GM19023 (cell line): Measurements from ENCODE around the gene BLTP3A.
"Not testable (repeated sequence)": the region's sequence is repeated elsewhere in the genome, so short reads cannot be mapped to it uniquely, and the experiment has no call there.

Experiments
- ATAC-seq: cut with Tn5 transposase; IDR thresholded peaks from one replicate; pipeline ENCODE4 v1.9.1; 2021; ENCODE audit warnings: mild to moderate bottlenecking, moderate library complexity; ENCODE audit not compliant: unreplicated experiment

Gene BLTP3A

DNA sequence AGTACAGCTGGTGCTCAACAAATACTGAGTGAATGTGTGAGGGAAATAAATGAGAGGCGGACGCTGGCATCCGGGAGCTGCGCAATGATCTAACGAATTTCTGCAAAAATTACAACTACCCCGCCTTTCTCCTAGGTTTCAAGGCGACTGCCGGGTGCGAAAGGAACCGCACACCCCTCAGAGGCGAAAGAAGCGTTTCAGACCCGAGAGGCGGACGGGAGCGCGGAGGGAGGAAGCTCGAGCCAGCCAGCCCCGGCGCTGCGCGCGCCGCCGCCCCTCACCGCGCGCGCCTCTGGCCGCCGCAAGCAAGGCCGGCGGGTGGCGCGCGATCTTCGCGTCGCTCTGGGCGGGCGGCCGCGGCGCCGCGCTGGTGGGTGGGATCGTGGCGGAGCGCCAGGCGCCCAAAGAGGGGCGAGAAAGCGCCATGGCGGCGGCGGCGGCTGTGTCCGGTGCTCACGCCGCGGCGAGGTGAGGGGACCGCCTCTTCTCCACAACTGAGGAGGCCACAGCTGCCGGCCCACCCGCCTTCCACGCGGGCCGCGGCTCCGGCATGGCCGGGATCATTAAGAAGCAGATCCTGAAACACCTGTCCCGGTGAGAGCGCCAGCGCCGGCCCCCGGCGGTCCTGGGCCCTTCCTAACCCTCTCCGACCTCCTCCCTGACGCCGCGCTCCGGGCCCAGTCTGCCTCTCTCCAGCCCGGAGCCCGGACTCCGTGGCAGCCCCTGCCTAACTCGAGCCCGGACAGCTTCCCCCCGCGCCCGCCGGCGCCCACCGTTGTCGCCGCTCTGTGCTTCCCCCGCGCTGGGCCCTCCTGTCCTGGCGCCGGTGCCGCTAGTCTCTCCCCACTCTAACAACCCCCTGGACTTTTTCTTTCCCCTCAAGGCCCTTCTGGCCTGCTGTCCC is at the start of gene BLTP3A:
Gene BLTP3A, plus strand, starts transcription at position 383 of the 904 bp plus-strand sequence. Its CDS starts 168 bp downstream, at position 551.
- peak; percentile 90 for ATAC-seq

DNA sequence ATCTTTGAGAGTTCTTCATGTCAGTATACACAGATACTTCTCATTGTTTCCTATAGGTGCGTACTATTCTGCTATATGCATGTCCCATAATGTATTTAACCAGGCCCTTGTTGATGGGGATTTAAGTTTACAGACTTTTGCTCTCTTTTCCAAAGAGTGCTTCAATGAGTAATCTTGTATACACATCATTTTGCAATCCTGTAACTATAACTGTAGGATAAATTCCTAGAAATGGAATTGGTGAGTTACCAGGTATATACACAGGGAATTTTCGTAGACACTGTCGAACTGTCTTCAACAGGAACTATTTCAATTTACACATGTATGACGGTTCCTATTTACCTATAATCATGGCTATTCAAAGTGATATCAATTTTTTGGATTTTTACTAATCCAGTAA is 49.8 kb upstream of the BLTP3A start:
- ATAC-seq, result no peak

- ATAC-seq, result no peak
These were observed 48.1 kb upstream of the BLTP3A start for GRCh38 chr6:34743625-34744293.

DNA sequence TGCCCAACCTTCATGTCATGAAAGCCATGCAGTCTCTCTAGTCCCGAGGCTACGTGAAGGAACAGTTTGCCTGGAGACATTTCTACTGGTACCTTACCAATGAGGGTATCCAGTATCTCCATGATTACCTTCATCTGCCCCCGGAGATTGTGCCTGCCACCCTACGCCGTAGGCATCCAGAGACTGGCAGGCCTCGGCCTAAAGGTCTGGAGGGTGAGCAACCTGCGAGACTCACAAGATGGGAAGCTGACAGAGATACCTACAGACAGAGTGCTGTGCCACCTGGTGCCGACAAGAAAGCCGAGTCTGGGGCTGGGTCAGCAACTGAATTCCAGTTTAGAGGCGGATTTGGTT is 47.6 kb upstream of the BLTP3A start:
- not testable (repeated sequence) for ATAC-seq

DNA sequence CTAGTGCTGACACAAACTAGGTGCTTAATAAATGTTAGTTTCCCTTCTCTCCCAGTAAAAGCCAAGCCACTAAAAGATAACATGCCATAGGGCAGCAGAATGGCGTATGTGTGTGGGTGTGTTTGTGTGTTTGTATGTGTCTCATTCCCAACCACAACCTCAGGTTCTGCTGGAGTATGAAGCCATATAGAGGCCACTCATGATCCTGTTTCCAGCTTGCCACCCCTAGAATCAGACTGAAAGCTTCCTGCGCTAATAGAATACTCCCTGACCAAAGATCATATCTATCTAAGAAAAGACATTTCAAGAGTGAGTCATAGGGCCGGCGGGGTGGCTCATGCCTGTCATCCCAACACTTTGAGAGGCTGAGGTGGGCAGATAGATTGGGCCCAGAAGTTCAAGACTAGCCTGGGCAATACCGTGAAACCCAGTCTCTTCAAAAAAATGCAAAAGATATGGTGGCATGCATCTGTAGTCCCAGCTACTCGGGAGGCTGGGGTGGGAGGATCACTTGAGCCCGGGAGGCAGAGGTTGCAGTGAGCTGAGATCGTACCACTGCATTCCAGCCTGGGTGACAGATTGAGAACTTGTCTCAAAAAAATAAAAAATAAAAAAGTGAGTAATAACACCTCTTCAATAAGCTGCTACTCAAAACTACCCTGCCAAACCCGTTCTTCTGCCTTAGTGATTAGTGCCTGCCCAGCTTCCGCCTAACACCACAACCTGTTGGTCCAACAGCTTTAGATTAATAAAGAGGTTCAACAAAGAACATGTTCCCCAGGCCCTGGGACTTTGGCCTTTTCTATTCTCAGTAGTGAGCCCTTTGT is 46.4 kb upstream of the BLTP3A start:
- ATAC-seq, result no peak

- no peak for ATAC-seq
These were observed 45.6 kb upstream of the BLTP3A start for GRCh38 chr6:34746104-34746846.

DNA sequence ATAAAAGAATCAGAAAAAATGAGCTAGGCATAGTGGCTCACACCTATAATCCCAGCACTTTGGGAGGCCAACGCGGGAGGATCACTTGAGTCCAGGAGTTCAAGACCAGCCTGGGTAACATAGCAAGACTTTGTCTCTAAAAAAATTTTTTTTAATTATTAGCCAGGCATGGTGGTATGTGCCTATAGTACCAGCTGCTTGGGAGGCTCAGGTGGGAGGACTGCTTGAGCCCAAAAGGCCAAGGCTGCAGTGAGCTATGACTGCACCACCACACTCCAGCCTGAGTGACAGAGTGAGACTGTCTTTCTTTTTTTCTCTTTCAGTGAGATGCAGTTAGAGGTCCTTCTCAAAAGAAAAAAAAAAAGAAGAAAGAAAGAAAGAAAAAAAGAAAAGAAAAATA is 43.1 kb upstream of the BLTP3A start:
- ATAC-seq, result no peak

DNA sequence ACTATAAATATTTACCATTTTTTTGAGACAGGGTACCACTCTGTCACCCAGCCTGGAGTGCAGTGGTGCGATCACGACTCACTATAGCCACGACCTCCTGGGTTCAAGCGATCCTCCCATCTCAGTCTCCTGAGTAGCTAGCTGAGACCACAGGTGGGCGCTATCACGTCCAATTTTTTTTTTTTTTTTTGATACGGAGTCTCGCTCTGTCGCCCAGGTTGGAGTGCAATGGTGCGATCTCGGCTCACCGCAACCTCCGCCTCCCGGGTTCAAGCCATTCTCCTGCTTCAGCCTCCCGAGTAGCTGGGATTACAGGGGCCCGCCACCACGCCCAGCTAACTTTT is 35.4 kb upstream of the BLTP3A start:
- not testable (repeated sequence) for ATAC-seq

GRCh38 chr6:34757687-34758274 is 34.1 kb upstream of the BLTP3A start:
- ATAC-seq, result no peak

DNA sequence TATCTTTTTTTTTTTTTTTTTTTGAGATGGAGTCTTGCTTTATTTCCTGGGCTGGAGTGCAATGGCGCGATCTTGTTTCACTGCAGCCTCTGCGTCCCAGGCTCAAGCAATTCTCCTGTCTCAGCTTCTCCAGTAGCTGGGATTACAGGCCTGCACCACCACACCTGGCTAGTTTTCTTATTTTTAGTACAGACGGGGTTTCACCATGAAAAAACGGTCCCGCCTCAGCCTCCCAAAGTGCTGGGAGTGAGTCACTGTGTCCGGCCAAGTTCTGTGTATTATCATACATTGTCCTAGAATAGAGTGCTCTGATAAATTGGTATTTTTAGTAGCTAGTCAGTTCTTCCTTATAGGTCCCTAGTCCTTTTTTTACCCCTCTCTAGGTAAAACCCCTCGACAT is 31.8 kb upstream of the BLTP3A start:
- no peak for ATAC-seq

- ATAC-seq, result not testable (repeated sequence)
These were observed 30.2 kb upstream of the BLTP3A start for GRCh38 chr6:34761681-34762080.

DNA sequence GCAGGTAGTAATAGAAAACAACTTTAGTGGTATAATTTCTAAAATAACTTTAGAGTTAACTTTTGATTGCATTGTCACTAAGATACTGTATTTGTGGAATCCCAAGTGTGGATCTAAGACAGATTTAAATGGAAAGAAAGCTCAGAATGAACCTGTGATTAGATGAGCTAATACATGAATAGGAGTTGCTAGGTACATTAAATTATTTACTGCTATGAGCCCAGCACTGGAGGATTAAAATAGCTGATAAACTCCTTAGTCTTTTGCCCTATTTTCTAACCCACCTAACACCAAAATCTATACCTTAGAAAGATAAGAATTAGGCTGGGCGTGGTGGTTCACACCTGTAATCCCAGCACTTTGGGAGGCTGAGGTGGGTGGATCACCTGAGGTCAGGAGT is 23.7 kb upstream of the BLTP3A start:
- no peak for ATAC-seq

DNA sequence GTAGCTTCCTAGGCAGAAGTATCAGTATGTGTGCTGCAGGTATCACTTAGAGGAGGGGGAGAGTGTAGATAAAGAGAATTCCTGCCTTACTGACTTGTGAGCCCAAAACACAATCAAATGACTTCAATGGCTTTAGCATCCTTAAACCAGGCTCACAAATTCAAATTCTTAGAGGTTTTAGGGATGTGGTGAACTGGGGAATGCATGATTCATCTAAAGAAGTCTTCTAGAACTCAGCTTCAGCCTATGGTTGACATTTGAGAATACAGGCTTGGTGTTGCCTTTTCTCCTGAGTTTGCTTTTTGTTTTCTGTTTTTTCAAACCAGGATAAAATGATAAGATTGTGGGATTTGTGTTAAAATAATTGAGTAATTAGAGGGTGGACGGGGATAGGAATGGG is 20.2 kb upstream of the BLTP3A start:
- no peak for ATAC-seq

- ATAC-seq, result no peak
These were observed 18.9 kb upstream of the BLTP3A start for GRCh38 chr6:34772940-34773339.

DNA sequence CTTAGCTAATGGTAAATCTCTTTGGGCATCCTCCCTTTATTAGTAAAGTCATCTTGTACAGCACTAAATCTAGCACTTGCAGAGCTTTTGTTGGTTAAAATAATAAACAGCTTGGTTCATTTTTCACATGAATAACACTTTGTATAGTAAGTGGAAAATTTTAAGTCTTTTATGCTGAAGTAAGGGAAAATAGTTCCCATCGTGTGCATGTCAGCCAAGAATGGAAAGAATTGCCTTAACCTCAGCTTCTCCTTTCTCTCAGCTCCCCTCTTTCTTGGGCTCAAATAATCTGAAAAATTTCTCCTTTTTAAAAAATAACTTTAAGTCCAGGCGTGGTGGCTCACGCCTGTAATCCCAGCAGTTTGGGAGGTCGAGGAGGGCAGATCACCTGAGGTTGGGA is 18.0 kb upstream of the BLTP3A start:
- ATAC-seq, result no peak

DNA sequence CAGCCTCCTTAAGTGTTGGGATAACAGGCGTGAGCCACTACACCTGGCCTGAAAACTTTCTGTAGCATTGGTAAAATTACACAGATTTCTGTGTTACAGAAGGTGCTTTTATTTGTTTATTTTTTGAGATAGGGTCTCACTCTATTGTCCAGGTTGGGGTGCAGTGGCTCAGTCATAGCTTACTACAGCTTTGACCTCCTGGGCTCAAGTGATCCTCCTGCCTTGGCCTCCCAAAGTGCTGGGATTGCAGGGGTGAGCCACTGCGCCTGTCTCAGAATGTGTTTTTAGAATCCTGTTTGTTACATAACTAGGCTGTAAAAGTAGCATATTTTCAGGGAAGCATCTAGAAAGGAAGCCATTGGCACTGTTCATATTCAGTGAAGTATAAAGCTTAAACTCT is 16.9 kb upstream of the BLTP3A start:
- no peak for ATAC-seq

- not testable (repeated sequence) for ATAC-seq
These were observed 6.5 kb upstream of the BLTP3A start for GRCh38 chr6:34785375-34785774.

DNA sequence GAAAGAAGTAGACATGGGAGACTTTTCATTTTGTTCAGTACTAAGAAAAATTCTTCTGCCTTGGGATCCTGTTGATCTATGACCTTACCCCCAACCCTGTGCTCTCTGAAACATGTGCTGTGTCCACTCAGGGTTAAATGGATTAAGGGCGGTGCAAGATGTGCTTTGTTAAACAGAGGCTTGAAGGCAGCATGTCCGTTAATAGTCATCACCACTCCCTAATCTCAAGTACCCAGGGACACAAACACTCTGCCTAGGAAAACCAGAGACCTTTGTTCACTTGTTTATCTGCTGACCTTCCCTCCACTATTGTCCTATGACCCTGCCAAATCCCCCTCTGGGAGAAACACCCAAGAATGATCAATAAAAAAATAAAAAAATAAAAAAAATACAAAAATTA is 4.7 kb upstream of the BLTP3A start:
- not testable (repeated sequence) for ATAC-seq

- no peak for ATAC-seq
These were observed 3.8 kb upstream of the BLTP3A start for GRCh38 chr6:34788111-34788510.

DNA sequence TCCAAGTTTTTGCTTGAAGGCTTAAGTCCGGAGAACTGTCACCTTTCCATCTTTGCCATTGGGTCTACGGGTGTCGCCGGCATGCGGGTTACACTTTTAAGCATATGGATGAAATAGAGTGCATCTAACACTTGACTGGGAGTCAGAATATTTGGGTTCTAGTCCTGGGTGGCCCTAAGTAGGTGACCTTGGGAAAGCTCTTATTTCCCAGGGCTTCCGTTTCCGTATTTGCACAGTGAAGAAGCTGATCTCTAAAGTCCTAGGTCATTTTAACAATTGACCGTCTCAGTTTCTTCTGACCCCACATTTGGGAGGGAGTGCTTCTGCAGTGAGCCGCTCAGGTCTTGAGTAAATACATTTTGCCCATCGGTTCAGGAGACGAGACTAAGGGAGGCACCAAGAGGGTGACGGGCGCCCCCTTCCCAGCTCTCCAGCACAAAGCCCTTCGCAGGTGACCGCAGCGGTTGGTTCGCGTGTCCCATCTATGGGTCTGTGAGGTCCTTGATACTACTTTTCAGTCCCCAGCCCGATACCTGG is 651 bp upstream of the BLTP3A start:
- ATAC-seq, result peak; percentile 33
